Endothelial cell (in vitro differentiated cells): ENCODE data around the gene SRSF4. TPM values are rescaled to one million over a fixed set of nuclear protein-coding genes. Genes with fewer than 3 reads are reported as not detected.

Source experiments
- DNase-seq: peaks from one replicate; pipeline ENCODE4 v3.0.0; 2021; ENCODE audit warnings: low spot score
- H3K27ac Mint-ChIP-seq: one replicate; pipeline ENCODE4 v1.8.0; 2021; ENCODE audit warnings: mixed read lengths, inconsistent platforms; ENCODE audit not compliant: unreplicated experiment
- H3K27me3 Mint-ChIP-seq: one replicate; pipeline ENCODE4 v1.8.0; 2021; ENCODE audit warnings: mild to moderate bottlenecking, moderate library complexity, mixed read lengths, inconsistent platforms; ENCODE audit not compliant: unreplicated experiment
- H3K36me3 Mint-ChIP-seq: one replicate; pipeline ENCODE4 v1.8.0; 2021; ENCODE audit warnings: mild to moderate bottlenecking, low read depth, mixed read lengths, inconsistent platforms; ENCODE audit not compliant: unreplicated experiment
- H3K4me1 Mint-ChIP-seq: one replicate; pipeline ENCODE4 v1.8.0; 2021; ENCODE audit warnings: mild to moderate bottlenecking, mixed read lengths, inconsistent platforms; ENCODE audit not compliant: unreplicated experiment
- H3K4me3 Mint-ChIP-seq: one replicate; pipeline ENCODE4 v1.8.0; 2021; ENCODE audit warnings: mild to moderate bottlenecking, mixed read lengths, inconsistent platforms; ENCODE audit not compliant: unreplicated experiment
- H3K9me3 Mint-ChIP-seq: one replicate; pipeline ENCODE4 v1.8.0; 2021; ENCODE audit warnings: mixed read lengths, inconsistent platforms; ENCODE audit not compliant: unreplicated experiment
- total RNA-seq: library from RNA; stranded (reverse); fragmentation: NEBNext Ultra II Directional; extraction: Animal tissue kit (Norgen Biotek cat#: 25700); gene quantifications from one replicate; pipeline ENCODE4 v1.2.1, GENCODE V29; 2021; ENCODE audit not compliant: unreplicated experiment
- TF ChIP-seq, protein P1 (sequence below): fragments of 200-600 bp; sonication (generic); IDR thresholded peaks from one replicate; pipeline ENCODE4 v1.5.0; 2021; ENCODE audit warnings: antibody characterized with exemption; ENCODE audit not compliant: unreplicated experiment

Gene SRSF4
- total RNA-seq, 1 donor from 2014 or later: 68.6 TPM

DNA sequence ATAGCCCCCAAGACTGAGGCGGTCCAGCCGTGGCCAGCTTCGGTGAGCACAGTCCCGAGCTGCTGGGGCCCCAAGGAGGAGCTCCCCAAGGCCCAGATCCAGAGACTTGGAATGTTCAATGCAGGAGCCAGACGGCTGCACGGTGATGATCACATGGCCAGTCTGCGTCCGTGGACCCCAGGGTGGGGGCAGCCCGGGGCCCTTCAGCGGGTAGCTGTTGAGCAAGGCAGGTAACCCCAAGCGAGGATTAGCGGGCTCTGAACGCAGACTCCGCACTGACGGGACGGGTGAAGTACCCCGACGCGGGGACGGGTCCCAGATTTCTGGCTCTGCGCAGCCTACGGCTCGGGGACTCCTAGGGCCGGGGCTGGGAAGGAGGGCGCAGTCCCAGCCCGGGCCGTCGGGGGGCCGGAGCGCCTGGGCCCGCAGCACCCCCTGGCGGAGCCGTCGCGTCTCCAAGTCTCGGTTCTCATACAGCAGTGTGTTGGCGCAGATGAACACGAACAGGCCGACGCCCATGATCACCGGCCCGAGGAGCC lies 60.7 kb downstream of the SRSF4 start:
- peak; percentile 77 for DNase-seq
- no peaks in the 10 kb centered on the region for H3K9me3 Mint-ChIP-seq
- no peak overlapping the region for H3K4me3 Mint-ChIP-seq
- H3K4me1 Mint-ChIP-seq: peaks cover 6% of the 10 kb centered on the region
- peaks cover 12% of the 10 kb centered on the region for H3K27me3 Mint-ChIP-seq
- no peak overlapping the region for H3K27ac Mint-ChIP-seq
- TF ChIP-seq, protein P1, sequence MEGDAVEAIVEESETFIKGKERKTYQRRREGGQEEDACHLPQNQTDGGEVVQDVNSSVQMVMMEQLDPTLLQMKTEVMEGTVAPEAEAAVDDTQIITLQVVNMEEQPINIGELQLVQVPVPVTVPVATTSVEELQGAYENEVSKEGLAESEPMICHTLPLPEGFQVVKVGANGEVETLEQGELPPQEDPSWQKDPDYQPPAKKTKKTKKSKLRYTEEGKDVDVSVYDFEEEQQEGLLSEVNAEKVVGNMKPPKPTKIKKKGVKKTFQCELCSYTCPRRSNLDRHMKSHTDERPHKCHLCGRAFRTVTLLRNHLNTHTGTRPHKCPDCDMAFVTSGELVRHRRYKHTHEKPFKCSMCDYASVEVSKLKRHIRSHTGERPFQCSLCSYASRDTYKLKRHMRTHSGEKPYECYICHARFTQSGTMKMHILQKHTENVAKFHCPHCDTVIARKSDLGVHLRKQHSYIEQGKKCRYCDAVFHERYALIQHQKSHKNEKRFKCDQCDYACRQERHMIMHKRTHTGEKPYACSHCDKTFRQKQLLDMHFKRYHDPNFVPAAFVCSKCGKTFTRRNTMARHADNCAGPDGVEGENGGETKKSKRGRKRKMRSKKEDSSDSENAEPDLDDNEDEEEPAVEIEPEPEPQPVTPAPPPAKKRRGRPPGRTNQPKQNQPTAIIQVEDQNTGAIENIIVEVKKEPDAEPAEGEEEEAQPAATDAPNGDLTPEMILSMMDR: peak; percentile 90
- peaks cover 27% of the 10 kb centered on the region for H3K36me3 Mint-ChIP-seq

DNA sequence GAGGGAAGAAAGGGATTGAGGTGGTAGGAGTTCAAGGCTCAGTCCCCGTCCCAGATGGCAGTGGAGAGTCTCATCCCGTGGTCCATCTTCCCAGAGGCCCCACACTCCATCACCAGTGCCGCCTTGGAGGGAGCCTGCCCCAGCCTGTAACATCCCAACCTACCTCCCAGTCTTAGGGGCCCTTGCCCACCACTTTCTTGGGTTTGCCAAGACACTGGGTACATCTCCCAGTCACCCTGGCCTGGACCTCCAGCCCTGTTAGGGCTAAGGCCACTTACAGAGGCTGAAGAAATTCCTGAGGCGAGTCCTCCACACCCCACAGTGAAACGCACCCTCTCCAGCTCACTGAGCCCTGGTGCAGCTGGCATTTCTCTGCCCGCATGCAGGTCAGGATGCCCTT lies 61.3 kb downstream of the SRSF4 start:
- peaks cover under 1% of the 10 kb centered on the region for H3K4me1 Mint-ChIP-seq
- H3K27me3 Mint-ChIP-seq: peaks cover 12% of the 10 kb centered on the region
- H3K9me3 Mint-ChIP-seq: no peaks in the 10 kb centered on the region
- peak overlapping the region; percentile 29 for H3K4me3 Mint-ChIP-seq
- H3K27ac Mint-ChIP-seq: peak overlapping the region; percentile 72
- peaks cover 27% of the 10 kb centered on the region for H3K36me3 Mint-ChIP-seq
- no peak for DNase-seq
- TF ChIP-seq, protein P1: no peak

DNA sequence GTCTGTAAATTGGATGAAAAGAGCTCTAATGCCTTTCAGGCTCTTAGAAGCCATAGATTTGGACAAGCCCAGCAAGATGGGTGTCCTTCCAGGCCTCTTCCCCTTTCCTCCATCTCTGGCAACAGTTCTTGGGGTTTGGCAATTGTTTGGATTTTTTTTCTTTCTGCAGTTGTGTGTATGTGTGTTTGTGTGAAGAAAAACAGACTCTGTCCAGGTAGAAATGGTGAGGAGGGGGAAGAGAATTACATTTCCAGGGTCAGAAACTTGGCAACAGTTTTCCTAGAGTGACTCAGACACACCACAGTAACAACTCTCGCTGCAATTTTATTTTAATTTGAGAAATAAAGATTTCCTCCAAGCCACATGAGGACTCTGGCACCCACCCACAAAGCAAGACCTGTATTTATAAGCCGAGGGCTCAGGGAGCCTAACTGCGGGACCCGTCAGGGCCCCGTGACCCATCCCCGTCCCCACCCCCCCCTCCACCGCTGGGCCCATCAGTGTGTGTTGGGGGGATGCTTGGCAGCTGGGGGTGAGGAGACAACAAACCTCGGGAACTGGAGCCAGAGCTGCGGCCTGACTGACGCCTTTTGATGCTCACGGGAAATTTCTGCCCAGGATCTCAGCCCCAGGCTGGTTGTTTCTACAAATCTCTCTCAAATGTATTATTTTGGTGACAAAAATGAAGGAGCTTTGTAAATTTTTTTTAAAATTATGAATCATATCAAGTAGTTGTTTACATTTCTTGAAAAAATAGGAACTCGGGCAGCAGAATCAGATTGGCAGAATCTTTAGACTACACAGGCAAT lies 62.4 kb downstream of the SRSF4 start:
- no peak for DNase-seq
- Mint-ChIP-seq H3K4me1 (no peaks in the 10 kb centered on the region), H3K9me3 (no peaks in the 10 kb centered on the region), H3K36me3 (peaks cover 27% of the 10 kb centered on the region), H3K27ac (no peak overlapping the region), H3K27me3 (peaks cover 13% of the 10 kb centered on the region), H3K4me3 (peak overlapping the region; percentile 29)
- TF ChIP-seq, protein P1: no peak

DNA sequence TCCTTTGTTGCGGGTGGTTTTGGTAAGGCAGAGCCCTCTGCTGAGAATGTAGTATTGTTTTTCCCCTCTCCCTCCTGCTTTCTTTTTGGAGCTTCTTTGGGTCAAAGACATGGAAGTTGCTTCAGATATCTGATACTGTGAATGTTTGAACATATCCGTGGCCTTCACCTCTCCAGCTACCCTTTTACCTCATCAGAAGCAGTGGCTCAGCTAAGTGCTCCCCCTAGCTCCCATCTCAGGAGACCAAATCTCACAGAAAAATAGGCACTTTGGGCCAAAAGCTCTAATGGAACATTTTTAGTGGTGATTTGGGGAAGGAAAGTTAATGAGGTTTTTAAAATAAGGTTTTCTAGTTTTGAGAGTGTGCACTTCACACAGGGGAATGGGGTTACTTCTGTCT lies 64.3 kb downstream of the SRSF4 start:
- Mint-ChIP-seq H3K36me3 (peaks cover 31% of the 10 kb centered on the region), H3K27ac (peak overlapping the region; percentile 45), H3K27me3 (peaks cover 12% of the 10 kb centered on the region), H3K4me1 (no peaks in the 10 kb centered on the region), H3K9me3 (no peaks in the 10 kb centered on the region), H3K4me3 (no peak overlapping the region)
- no peak for DNase-seq
- TF ChIP-seq, protein P1: no peak

DNA sequence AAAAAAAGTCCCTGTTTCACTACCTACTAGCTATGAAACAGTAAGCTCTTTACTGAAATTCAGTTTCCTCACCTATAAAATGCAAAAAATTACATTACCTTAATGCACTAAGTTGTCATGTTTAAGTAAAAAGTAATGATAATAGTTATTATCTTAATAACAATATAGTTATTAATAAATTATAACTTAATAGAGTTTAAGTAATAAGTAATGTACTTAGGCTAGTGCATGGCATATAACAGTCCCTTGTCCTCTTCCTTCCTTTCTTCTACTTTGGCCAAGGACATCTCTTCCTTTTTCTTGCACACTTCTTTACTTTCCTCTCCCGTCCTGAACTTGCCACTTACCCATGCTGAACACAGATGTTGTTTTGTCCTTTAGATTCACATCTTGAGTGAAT lies 67.0 kb downstream of the SRSF4 start:
- Mint-ChIP-seq H3K4me1 (no peaks in the 10 kb centered on the region), H3K36me3 (peaks cover 31% of the 10 kb centered on the region), H3K4me3 (no peak overlapping the region), H3K9me3 (no peaks in the 10 kb centered on the region), H3K27me3 (peaks cover 5% of the 10 kb centered on the region), H3K27ac (no peak overlapping the region)
- no peak for DNase-seq
- TF ChIP-seq, protein P1: no peak
